ENCODE measurements around the gene ATAD2B.

DNA sequence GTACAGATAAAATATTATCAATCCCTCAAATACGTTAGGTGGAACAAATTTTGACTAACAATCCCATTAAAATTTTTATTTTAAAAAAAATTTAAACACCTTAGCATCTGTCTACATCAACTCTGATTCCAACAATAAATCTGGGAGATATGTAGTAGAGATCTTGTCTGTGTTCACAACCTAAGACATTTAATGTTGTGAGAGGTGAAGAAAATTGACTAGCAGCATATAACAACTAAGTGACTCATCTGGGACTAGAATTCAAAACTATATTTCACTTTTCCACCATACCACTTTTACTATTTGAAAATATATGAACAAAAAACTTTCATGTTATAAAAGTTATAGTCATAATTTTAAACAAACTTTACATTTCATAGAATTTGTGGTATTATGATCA is 97.9 kb downstream of the ATAD2B start:
- TF ChIP-seq EZH2 (IDR thresholded peaks at IDR 0.05; ENCODE audit: low read length, missing control alignments) (no peak), CTCF (conservative IDR thresholded peaks at IDR 0.05 in 1 of 2, IDR thresholded peaks at IDR 0.05 in 1 of 2; ENCODE audit: low read depth in 1 of 2, low read length in 2 of 2) (no peak)

All from fibroblast of lung (primary cell).